ENCODE data around the gene TMEM237.

DNA sequence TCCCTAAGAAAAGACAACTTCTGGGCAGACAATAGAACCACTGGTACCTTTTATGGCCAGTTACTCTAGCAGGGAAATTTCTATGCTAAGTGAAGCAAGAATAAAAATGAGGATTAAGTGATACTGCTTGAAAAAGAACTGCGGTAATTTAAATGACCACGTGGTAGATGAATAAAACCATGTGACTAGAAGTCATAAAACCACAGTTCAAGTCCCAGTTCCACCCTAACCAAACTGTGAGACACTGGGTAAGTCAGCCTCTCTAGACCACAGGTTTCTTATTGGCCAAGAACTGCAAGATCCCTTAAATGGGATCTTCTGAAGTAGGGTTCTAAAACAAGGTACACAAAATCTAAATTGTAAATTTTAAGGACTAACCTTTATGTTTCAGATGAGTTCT is 12.7 kb downstream of the TMEM237 start:
- TF ChIP-seq, protein P1, sequence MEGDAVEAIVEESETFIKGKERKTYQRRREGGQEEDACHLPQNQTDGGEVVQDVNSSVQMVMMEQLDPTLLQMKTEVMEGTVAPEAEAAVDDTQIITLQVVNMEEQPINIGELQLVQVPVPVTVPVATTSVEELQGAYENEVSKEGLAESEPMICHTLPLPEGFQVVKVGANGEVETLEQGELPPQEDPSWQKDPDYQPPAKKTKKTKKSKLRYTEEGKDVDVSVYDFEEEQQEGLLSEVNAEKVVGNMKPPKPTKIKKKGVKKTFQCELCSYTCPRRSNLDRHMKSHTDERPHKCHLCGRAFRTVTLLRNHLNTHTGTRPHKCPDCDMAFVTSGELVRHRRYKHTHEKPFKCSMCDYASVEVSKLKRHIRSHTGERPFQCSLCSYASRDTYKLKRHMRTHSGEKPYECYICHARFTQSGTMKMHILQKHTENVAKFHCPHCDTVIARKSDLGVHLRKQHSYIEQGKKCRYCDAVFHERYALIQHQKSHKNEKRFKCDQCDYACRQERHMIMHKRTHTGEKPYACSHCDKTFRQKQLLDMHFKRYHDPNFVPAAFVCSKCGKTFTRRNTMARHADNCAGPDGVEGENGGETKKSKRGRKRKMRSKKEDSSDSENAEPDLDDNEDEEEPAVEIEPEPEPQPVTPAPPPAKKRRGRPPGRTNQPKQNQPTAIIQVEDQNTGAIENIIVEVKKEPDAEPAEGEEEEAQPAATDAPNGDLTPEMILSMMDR (IDR thresholded peaks at IDR 0.05): no peak
- TF ChIP-seq POLR2A (IDR thresholded peaks at IDR 0.05): no peak
